ENCODE measurements around the gene UAP1L1.

DNA sequence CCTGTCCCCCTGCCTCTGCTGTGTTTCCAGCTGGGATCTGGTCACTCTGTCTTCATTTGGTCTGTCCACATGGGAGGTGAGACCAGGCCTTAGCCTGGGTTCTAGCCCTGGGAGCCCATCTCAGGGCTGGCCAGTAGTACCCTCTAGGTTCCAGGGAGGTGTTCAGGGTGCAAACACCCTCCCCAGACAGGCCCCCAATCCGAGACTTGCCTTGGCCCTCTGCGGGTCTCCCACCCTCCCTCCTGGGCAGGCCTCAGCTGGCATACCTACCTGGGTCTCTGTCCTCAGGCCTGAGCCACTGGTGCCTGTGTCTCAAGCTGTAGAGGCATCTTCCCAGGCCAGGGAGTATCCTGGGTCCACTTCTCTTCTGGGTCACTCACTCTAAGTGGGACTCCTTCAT, 6.0 kb upstream of the UAP1L1 start:
- no peak for TF ChIP-seq POLR2A (IDR thresholded peaks at IDR 0.05; ENCODE audit: low read depth, low read length)
- TF ChIP-seq POLR2AphosphoS5 (IDR thresholded peaks at IDR 0.05; ENCODE audit: low read depth, low read length) = no peak

All from GM12892 (cell line).